OCI-LY1 (cell line): ENCODE data around the gene KRTAP13-2.

Experiments used
- H2AFZ ChIP-seq: fragments of 200-600 bp; sonication (generic), shearing (Covaris generic); 2 replicates; pipeline ENCODE4 v1.6.0; 2014; ENCODE audit warnings: antibody characterized with exemption, mild to moderate bottlenecking, low read length
- H3F3A ChIP-seq: fragments of 200-600 bp; sonication (generic), shearing (Covaris generic); 2 replicates; pipeline ENCODE4 v1.6.0; 2014; ENCODE audit warnings: mild to moderate bottlenecking, antibody characterized with exemption, low read length, moderate library complexity; ENCODE audit not compliant: insufficient read depth
- H3K27ac ChIP-seq: fragments of 200-600 bp; sonication (generic); 2 replicates; pipeline ENCODE4 v1.5.1; 2014; ENCODE audit warnings: low read length, mixed run types, mild to moderate bottlenecking, low read depth; ENCODE audit not compliant: poor library complexity, severe bottlenecking
- H3K27me3 ChIP-seq: fragments of 200-600 bp; sonication (generic); 2 replicates; pipeline ENCODE4 v1.6.0; 2014; ENCODE audit warnings: antibody characterized with exemption, mild to moderate bottlenecking, low read length, moderate library complexity; ENCODE audit not compliant: insufficient read depth
- H3K36me3 ChIP-seq: fragments of 200-600 bp; sonication (generic); 2 replicates; pipeline ENCODE4 v1.6.1; 2014; ENCODE audit warnings: mild to moderate bottlenecking, antibody characterized with exemption, low read length, moderate library complexity, mixed read lengths; ENCODE audit not compliant: insufficient read depth
- H3K4me1 ChIP-seq: fragments of 200-600 bp; sonication (generic); 2 replicates; pipeline ENCODE4 v1.5.1; 2014; ENCODE audit warnings: mild to moderate bottlenecking, low read length, moderate library complexity; ENCODE audit not compliant: insufficient read depth, severe bottlenecking
- H3K4me2 ChIP-seq: fragments of 200-600 bp; sonication (generic), shearing (Covaris generic); 2 replicates; pipeline ENCODE4 v1.6.1; 2014; ENCODE audit warnings: low read length
- H3K4me3 ChIP-seq: fragments of 200-600 bp; sonication (generic); 2 replicates; pipeline ENCODE4 v1.5.1; 2014; ENCODE audit warnings: low read length, low read depth, mild to moderate bottlenecking, mixed read lengths; ENCODE audit not compliant: poor library complexity, severe bottlenecking
- H3K79me2 ChIP-seq: fragments of 200-600 bp; shearing (Covaris generic); 2 replicates; pipeline ENCODE4 v1.6.1; 2016; ENCODE audit warnings: mixed run types, low read length, mixed read lengths; ENCODE audit not compliant: insufficient read depth
- H3K9ac ChIP-seq: fragments of 200-600 bp; sonication (generic), shearing (Covaris generic); 2 replicates; pipeline ENCODE4 v1.6.1; 2014; ENCODE audit warnings: mild to moderate bottlenecking, low read length, mixed read lengths
- H3K9me2 ChIP-seq: fragments of 200-600 bp; sonication (generic), shearing (Covaris generic); 2 replicates; pipeline ENCODE4 v1.6.1; 2014; ENCODE audit warnings: low read depth, mild to moderate bottlenecking, low read length, mixed read lengths
- H3K9me3 ChIP-seq: fragments of 200-600 bp; shearing (Covaris generic); 2 replicates; pipeline ENCODE4 v1.6.1; 2014; ENCODE audit warnings: low read length, mixed read lengths
- H4K20me1 ChIP-seq: fragments of 200-600 bp; sonication (generic), shearing (Covaris generic); 2 replicates; pipeline ENCODE4 v1.6.0; 2016; ENCODE audit warnings: mild to moderate bottlenecking, low read length; ENCODE audit not compliant: insufficient read depth
- EZH2 ChIP-seq: fragments of 200-600 bp; sonication (generic), shearing (Covaris generic); IDR thresholded peaks from 2 replicates; pipeline ENCODE4 v1.8.0; 2017; ENCODE audit warnings: borderline replicate concordance, mixed run types, mild to moderate bottlenecking, antibody characterized with exemption, low read length, moderate library complexity, mixed read lengths
- TF ChIP-seq, protein P1 (sequence below): fragments of 200-600 bp; sonication (generic), shearing (Covaris generic); IDR thresholded peaks from 2 replicates; pipeline ENCODE4 v1.5.1; 2017; ENCODE audit warnings: mild to moderate bottlenecking, antibody characterized with exemption, low read length, moderate library complexity, mixed read lengths

Gene KRTAP13-2

DNA sequence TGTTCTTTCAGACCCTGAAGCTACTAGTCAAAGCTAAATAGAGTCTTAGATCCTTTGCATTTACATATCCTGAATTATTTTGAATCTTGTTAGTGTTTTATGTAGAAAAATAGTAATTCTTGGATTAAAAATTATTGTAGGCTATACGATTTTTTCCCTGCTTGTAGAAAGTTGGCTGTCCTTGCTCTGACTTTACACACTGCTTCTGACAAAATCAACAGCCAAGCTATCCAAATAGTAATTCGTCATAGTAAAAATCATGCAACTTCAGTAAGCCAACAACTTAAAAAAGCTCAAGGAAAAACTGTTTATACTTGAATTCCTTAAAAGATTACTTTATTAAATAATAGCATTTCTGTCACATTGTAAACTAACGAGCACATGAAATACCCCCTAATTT, 16.2 kb downstream of the KRTAP13-2 start:
- H3K9me3 ChIP-seq, result no peaks in the 10 kb centered on the region
- no peak overlapping the region for H3K4me3 ChIP-seq
- H3K9ac ChIP-seq, result no peak overlapping the region
- H3K27ac ChIP-seq, result no peak overlapping the region
- TF ChIP-seq, protein P1, sequence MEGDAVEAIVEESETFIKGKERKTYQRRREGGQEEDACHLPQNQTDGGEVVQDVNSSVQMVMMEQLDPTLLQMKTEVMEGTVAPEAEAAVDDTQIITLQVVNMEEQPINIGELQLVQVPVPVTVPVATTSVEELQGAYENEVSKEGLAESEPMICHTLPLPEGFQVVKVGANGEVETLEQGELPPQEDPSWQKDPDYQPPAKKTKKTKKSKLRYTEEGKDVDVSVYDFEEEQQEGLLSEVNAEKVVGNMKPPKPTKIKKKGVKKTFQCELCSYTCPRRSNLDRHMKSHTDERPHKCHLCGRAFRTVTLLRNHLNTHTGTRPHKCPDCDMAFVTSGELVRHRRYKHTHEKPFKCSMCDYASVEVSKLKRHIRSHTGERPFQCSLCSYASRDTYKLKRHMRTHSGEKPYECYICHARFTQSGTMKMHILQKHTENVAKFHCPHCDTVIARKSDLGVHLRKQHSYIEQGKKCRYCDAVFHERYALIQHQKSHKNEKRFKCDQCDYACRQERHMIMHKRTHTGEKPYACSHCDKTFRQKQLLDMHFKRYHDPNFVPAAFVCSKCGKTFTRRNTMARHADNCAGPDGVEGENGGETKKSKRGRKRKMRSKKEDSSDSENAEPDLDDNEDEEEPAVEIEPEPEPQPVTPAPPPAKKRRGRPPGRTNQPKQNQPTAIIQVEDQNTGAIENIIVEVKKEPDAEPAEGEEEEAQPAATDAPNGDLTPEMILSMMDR, result no peak
- TF ChIP-seq EZH2, result no peak
- H2AFZ ChIP-seq, result no peak overlapping the region
- H3K79me2 ChIP-seq, result no peaks in the 10 kb centered on the region
- H3F3A ChIP-seq, result no peaks in the 10 kb centered on the region
- no peaks in the 10 kb centered on the region for H3K4me1 ChIP-seq
- no peak overlapping the region for H3K4me2 ChIP-seq
- no peaks in the 10 kb centered on the region for H3K36me3 ChIP-seq
- no peaks in the 10 kb centered on the region for H3K27me3 ChIP-seq
- H3K9me2 ChIP-seq, result no peaks in the 10 kb centered on the region
- no peaks in the 10 kb centered on the region for H4K20me1 ChIP-seq

DNA sequence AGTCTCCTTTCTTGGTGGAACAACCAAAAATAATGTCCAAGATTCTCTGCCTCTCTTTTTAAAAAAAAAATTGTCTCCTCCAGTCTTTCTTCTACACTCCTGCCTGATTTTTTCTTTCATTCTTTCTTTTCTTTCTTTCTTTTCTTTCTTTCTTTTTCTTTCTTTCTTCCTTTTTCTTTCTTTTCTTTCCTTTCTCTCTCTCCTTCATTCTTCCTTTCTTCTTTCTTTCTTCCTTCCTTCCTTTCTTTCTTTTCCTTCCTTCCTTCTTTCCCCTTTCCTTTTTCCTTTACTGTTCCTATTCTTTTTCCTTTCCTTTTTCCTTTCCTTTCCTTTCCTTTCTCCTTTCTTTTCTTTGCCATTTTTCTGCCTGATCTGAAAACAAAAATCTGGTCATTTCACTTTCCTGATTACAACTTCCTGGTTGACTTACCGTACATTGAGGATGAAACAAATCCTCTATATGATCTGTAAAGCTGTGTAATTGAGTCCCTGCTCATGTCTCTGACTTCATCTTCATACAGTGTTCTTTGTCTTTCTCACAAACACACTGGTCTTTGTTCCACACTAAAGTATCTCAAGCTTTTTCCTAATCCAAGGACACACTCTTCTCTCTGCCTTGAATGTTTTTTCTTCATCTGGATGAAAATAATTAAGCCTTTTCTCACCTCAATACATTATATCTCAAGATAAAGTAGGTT, 17.6 kb downstream of the KRTAP13-2 start:
- Histone ChIP-seq H3F3A (no peaks in the 10 kb centered on the region), H3K9ac (no peak overlapping the region), H2AFZ (no peak overlapping the region), H3K27me3 (no peaks in the 10 kb centered on the region), H3K36me3 (no peaks in the 10 kb centered on the region), H3K27ac (no peak overlapping the region), H3K9me3 (no peaks in the 10 kb centered on the region), H3K4me1 (no peaks in the 10 kb centered on the region), H4K20me1 (no peaks in the 10 kb centered on the region), H3K9me2 (no peaks in the 10 kb centered on the region), H3K79me2 (no peaks in the 10 kb centered on the region), H3K4me3 (no peak overlapping the region), H3K4me2 (no peak overlapping the region)
- no peak for TF ChIP-seq EZH2
- TF ChIP-seq, protein P1, result no peak

DNA sequence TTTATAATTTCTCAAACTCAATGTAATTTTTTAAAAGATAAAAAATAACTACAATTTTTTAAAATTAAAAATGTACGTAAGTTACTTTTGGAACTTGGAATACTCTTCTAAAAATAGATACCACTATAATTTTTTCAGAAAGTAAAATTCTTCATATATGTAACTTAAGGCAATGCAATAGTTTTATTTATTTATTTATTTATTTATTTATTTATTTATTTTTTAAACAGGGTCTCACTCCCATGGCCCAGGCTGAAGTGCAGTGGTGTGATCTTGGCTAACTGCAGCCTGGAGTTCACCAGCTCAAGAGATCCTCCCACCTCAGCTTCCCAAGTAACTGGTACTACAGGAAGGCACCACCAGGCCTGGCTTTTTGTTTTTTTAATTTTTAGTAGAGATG, 20.5 kb downstream of the KRTAP13-2 start:
- no peak overlapping the region for H3K27ac ChIP-seq
- no peaks in the 10 kb centered on the region for H3K4me1 ChIP-seq
- no peak overlapping the region for H2AFZ ChIP-seq
- no peak for TF ChIP-seq EZH2
- TF ChIP-seq, protein P1, result no peak
- H3K27me3 ChIP-seq, result no peaks in the 10 kb centered on the region
- H3K4me3 ChIP-seq, result no peak overlapping the region
- H3K9me3 ChIP-seq, result no peaks in the 10 kb centered on the region
- H4K20me1 ChIP-seq, result no peaks in the 10 kb centered on the region
- H3K36me3 ChIP-seq, result no peaks in the 10 kb centered on the region
- no peak overlapping the region for H3K9ac ChIP-seq
- no peaks in the 10 kb centered on the region for H3K79me2 ChIP-seq
- no peaks in the 10 kb centered on the region for H3K9me2 ChIP-seq
- H3F3A ChIP-seq, result no peaks in the 10 kb centered on the region
- no peak overlapping the region for H3K4me2 ChIP-seq
